Liver (tissue), 3 donors: ENCODE data around the gene CHN2.

Source experiments
- FOXA1 ChIP-seq: IDR thresholded peaks from 2 replicates; pipeline ENCODE4 v1.6.1; 2016; ENCODE audit warnings: antibody characterized with exemption
- RXRA ChIP-seq, 2 donors: IDR thresholded peaks; 2 replicates each; pipeline ENCODE4 v1.6.1; 2017 to 2018; ENCODE audit warnings: antibody characterized with exemption in 2 of 2, mild to moderate bottlenecking in 1 of 2
- SP1 ChIP-seq: IDR thresholded peaks from 2 replicates; pipeline ENCODE4 v1.6.1; 2018; ENCODE audit warnings: antibody characterized with exemption, mild to moderate bottlenecking
- TAF1 ChIP-seq: conservative IDR thresholded peaks from 2 replicates; pipeline ENCODE4 v1.6.1; 2016; ENCODE audit warnings: antibody characterized with exemption, mild to moderate bottlenecking
- YY1 ChIP-seq: IDR thresholded peaks from 2 replicates; pipeline ENCODE4 v1.6.1; 2016; ENCODE audit warnings: antibody characterized with exemption, mild to moderate bottlenecking
- TF ChIP-seq, protein P1 (sequence below): fragments of 150-350 bp; IDR thresholded peaks from 2 replicates; pipeline ENCODE4 v1.5.1; 2017; ENCODE audit warnings: improper control_type of control experiment, low read depth, low read length; ENCODE audit not compliant: missing input control
- TF ChIP-seq, protein P2 (sequence below): IDR thresholded peaks from 2 replicates; pipeline ENCODE4 v1.6.1; 2016; ENCODE audit warnings: antibody characterized with exemption
- TF ChIP-seq, protein P3 (sequence below): IDR thresholded peaks from 2 replicates; pipeline ENCODE4 v1.6.1; 2016; ENCODE audit warnings: antibody characterized with exemption
- TF ChIP-seq, protein P4 (sequence below): IDR thresholded peaks from 2 replicates; pipeline ENCODE4 v1.6.1; 2016; ENCODE audit warnings: antibody characterized with exemption
- donor health status: healthy.
- donor health status: healthy.

DNA sequence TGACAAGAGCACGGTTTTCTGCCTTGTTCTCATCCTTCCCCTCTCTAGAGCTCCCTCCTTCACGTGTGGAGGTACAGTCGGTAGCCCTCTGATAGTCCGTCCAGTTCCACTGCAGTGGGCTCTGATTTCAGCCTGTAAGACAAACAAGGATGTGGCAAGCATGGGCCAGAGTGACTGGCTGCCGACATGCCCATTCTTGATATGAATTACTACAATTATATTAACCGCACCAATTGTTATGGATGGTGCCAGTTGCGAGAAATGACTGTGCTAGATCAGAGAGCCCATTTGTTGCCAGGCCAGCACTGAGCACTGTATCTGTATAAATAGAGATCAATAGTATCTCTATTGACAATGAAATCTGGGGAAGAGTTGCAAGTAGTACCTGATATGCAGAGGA is 146.6 kb downstream of the CHN2 start:
- TF ChIP-seq, protein P1, sequence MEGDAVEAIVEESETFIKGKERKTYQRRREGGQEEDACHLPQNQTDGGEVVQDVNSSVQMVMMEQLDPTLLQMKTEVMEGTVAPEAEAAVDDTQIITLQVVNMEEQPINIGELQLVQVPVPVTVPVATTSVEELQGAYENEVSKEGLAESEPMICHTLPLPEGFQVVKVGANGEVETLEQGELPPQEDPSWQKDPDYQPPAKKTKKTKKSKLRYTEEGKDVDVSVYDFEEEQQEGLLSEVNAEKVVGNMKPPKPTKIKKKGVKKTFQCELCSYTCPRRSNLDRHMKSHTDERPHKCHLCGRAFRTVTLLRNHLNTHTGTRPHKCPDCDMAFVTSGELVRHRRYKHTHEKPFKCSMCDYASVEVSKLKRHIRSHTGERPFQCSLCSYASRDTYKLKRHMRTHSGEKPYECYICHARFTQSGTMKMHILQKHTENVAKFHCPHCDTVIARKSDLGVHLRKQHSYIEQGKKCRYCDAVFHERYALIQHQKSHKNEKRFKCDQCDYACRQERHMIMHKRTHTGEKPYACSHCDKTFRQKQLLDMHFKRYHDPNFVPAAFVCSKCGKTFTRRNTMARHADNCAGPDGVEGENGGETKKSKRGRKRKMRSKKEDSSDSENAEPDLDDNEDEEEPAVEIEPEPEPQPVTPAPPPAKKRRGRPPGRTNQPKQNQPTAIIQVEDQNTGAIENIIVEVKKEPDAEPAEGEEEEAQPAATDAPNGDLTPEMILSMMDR, result no peak
- no peak for TF ChIP-seq YY1
- TF ChIP-seq, protein P2, sequence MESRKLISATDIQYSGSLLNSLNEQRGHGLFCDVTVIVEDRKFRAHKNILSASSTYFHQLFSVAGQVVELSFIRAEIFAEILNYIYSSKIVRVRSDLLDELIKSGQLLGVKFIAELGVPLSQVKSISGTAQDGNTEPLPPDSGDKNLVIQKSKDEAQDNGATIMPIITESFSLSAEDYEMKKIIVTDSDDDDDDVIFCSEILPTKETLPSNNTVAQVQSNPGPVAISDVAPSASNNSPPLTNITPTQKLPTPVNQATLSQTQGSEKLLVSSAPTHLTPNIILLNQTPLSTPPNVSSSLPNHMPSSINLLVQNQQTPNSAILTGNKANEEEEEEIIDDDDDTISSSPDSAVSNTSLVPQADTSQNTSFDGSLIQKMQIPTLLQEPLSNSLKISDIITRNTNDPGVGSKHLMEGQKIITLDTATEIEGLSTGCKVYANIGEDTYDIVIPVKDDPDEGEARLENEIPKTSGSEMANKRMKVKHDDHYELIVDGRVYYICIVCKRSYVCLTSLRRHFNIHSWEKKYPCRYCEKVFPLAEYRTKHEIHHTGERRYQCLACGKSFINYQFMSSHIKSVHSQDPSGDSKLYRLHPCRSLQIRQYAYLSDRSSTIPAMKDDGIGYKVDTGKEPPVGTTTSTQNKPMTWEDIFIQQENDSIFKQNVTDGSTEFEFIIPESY, result no peak
- no peak for TF ChIP-seq SP1
- TF ChIP-seq RXRA (IDR thresholded peaks at IDR 0.05), result no peak
- TF ChIP-seq, protein P3, sequence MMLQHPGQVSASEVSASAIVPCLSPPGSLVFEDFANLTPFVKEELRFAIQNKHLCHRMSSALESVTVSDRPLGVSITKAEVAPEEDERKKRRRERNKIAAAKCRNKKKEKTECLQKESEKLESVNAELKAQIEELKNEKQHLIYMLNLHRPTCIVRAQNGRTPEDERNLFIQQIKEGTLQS, result no peak
- TF ChIP-seq FOXA1, result no peak
- no peak for TF ChIP-seq TAF1
- TF ChIP-seq, protein P4, sequence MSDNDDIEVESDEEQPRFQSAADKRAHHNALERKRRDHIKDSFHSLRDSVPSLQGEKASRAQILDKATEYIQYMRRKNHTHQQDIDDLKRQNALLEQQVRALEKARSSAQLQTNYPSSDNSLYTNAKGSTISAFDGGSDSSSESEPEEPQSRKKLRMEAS, result no peak
